HG03342 (cell line): ENCODE results near the gene POU6F2.

Experiments
- ATAC-seq: cut with Tn5 transposase; IDR thresholded peaks from one replicate; pipeline ENCODE4 v1.9.1; 2021; ENCODE audit warnings: mild to moderate bottlenecking, moderate library complexity; ENCODE audit not compliant: unreplicated experiment

POU6F2 gene

GRCh38 chr7:39102234-39102633 lies 124.5 kb downstream of the POU6F2 start:
- no peak for ATAC-seq

GRCh38 chr7:39105720-39106119 lies 128.0 kb downstream of the POU6F2 start:
- no peak for ATAC-seq

GRCh38 chr7:39125846-39126245 lies 148.1 kb downstream of the POU6F2 start:
- no peak for ATAC-seq

GRCh38 chr7:39127058-39127457 lies 149.3 kb downstream of the POU6F2 start:
- ATAC-seq, result no peak

- ATAC-seq, result no peak
These were observed 150.7 kb downstream of the POU6F2 start for GRCh38 chr7:39128287-39128843.

DNA sequence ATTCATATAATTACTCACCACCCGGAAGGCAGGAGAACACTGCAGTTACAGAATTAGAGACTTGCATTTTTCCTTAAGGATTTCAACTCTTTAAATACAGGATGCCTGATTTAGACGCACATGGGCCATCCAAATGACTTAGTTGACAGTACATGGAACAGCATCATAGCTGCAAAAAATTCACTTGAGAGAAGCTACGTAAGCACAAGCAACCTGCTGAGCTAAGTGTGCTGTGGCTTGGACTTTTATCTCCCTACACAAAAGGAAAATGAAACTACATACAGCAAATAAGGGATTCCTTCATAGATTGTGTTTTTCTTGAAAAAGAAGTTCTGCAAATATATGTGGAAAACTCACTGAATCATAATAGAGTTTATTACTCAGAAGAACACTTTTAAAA lies 152.6 kb downstream of the POU6F2 start:
- ATAC-seq, result no peak

- no peak for ATAC-seq
These were observed 153.3 kb downstream of the POU6F2 start for GRCh38 chr7:39130857-39131526.

GRCh38 chr7:39132306-39132705 lies 154.6 kb downstream of the POU6F2 start:
- no peak for ATAC-seq

DNA sequence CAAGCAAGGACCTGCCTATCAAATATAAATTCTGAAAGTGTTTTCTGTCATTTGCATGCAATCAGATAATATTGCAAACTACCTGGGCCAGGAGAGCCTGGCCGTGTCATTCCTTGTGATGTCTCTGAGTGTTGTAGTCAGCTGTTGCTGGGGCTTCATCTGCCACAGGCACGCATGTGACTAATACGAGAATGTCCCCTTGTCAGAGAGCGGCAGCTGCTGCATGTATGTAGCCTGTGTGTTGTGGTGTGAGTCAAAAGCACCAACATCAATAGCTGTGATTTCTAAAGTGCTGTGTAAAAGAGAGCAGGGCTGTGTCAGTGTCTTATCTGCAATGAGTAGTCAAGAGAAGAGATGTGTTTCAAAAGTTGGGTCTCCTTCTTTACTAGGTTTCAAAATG lies 155.4 kb downstream of the POU6F2 start:
- no peak for ATAC-seq

DNA sequence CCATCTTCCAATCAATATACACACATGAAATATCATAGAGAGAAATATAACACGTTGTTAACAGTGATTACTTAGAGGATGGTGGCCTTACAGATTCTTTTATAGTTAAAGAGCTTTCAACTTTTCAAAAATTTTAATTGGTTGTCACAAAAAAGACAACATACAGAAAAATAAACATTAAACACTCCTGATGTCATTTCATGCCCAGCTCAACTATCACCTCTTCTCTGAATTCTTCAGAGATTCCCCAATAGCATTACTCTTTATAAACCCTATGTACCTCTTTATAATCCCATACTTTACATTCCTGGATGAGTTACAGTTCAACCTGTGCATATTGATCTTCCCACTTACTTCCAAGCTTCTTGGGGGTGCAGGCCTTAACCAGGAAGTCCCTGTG lies 159.8 kb downstream of the POU6F2 start:
- no peak for ATAC-seq

DNA sequence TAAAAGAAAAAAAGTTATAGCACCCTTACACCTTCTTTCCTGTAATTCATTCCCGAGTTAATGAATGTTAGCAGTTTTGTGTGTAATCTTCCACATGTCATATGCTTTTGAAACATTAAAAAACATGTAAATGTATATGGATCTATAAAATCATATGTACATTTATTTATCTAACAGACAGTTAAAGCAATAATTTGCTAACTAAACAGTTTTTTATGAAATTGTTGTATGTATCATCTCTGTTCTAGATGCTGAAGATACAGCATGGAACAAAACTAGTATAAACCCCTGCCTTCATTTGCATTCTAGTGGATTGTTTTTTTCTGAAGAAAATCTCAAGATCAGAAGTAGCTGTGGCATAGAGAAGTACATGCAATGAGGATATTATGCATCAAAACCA lies 165.0 kb downstream of the POU6F2 start:
- no peak for ATAC-seq

DNA sequence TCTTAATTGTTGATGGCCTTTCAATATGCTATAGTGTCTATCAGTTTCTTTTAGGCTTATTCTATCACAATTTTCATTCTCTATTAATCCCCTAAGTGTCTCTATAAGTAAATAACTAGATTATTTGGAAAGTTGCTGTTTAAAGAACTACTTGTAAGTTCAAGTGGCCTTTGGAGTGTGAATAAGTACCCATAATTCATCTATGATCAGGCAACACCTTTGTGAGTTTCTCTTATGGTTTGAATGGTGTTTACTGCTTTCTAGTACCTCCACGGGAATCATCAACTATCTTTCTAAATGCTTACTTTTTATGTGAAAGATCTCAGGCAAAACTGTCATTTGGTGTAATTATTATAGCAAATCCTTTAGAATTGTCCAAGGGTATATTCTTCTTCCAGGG lies 166.7 kb downstream of the POU6F2 start:
- ATAC-seq, result no peak

- ATAC-seq, result no peak
These were observed 167.6 kb downstream of the POU6F2 start for GRCh38 chr7:39145283-39145682.

- ATAC-seq, result no peak
These were observed 168.2 kb downstream of the POU6F2 start for GRCh38 chr7:39145935-39146334.

- no peak for ATAC-seq
These were observed 175.0 kb downstream of the POU6F2 start for GRCh38 chr7:39152701-39153100.

DNA sequence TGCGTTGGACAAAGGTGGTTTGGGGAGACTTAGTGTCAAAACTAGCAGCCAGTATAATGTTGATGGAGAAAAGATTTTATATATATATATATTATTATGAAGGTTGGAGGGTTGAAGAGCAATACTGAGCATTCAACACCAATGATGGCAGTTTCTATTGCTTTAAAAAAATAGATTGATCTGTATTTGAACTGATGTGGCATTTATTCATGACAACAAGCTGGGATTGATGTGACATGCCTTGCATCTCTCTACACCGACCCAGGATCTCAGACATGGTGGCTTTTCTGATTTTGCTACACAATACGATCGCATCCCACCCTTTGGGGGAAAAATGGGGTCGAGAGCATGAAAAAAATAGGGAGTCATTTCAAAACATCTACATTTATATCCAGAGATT lies 175.4 kb downstream of the POU6F2 start:
- no peak for ATAC-seq

DNA sequence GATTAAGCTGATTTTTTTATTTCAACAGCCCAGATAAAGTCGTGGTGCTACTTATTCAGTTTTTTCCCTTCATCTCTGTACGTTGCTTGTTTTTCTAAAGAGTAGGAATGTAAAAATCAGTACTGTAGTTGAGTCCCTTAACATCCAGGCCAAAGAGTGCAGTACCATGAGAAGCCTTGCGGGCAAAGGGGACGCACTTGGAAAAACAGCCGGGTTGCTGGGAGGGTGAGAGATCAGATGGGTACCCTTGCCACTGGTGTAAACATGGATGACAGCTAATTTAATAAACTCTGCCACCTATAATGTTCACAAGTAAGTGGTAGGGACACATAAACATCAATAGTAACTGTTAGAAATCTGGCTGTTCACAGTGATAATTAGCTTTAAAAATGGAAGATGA lies 175.9 kb downstream of the POU6F2 start:
- ATAC-seq, result no peak

DNA sequence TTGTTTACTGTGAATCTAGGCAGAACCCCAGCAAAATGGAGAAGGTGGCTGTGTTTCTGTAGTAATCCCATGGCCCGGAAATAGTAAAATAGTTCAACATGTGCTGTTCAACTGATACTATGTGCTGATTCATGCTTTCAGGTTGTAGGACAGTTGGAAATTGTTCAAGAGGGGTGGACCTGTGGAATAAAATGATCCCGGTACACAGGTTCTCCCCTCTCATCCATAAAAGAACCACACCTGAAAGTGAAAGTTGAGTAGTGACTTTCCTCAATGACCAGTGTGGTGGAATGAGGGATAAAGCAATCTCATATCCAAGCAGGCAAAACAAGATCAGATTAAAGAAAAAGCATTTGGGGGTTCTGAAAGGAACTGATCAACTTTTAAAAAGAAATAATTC lies 177.1 kb downstream of the POU6F2 start:
- no peak for ATAC-seq

DNA sequence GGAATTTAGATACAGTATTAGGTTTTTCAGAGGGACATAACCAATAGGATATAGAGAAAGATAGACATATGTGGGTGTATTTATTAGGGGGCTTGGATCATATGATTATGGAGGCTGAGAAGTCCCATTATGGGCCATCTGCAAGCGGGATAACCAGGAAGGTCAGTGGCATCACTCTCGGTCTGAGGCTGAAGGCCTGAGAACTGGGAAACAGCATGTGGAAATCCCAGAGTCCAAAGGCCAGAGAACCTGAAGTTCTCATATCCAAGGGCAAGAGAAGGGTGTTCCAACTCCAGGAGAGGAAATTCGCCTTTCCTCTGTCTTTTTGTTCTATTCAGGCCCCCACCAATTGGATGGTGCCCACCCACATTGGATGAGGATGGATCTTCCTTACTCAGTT lies 180.7 kb downstream of the POU6F2 start:
- ATAC-seq, result no peak

GRCh38 chr7:39161903-39162302 lies 184.2 kb downstream of the POU6F2 start:
- no peak for ATAC-seq

GRCh38 chr7:39164887-39165286 lies 187.2 kb downstream of the POU6F2 start:
- ATAC-seq, result no peak

GRCh38 chr7:39168403-39169098 lies 190.8 kb downstream of the POU6F2 start:
- ATAC-seq, result no peak
